Measurements from ENCODE around the gene MAT2B. TPM values are rescaled to one million over a fixed set of nuclear protein-coding genes. Genes with fewer than 3 reads are reported as not detected.

Gene MAT2B
- polyA plus RNA-seq, 1 donor (not counting 4 experiments of a cell fraction or from before 2014, with no cell fraction given) = 68.5 TPM

GRCh38 chr5:163497315-163497714 lies 8.1 kb upstream of the MAT2B start:
- FAIRE-seq (no peak), DNase-seq (ENCODE audit: low read depth, low spot score) (no peak)
- no peaks in the 10 kb centered on the region for H3K79me2 ChIP-seq (ENCODE audit: control insufficient read depth, insufficient read depth, low read length)
- H3K36me3 ChIP-seq (ENCODE audit: control insufficient read depth in 2 of 2, extremely low read depth in 1 of 2, insufficient read depth in 2 of 2, low read length in 2 of 2) = peaks cover 0 to 5% of the 10 kb centered on the region in 2 experiments
- dilution Hi-C loops (cut with MboI; ENCODE audit: extremely low pct_ligation_motif_present, low sequenced_read_pairs) = no loop called here
- H3K9me1 ChIP-seq (ENCODE audit: control insufficient read depth, extremely low read depth, insufficient read depth, low read length) = no peaks in the 10 kb centered on the region
- no peak for TF ChIP-seq CTCF (optimal IDR thresholded peaks at IDR 0.05 in 1 of 3, IDR thresholded peaks at IDR 0.05 in 1 of 3, conservative IDR thresholded peaks at IDR 0.05 in 1 of 3; ENCODE audit: extremely low read depth in 1 of 3, insufficient read depth in 2 of 3, low read length in 3 of 3)
- no peak overlapping the region for H3K9ac ChIP-seq (ENCODE audit: control insufficient read depth, extremely low read depth, insufficient read depth, low read length)
- no peak overlapping the region for H3K4me2 ChIP-seq (ENCODE audit: control insufficient read depth, extremely low read depth, insufficient read depth, low read depth, low read length)
- no peaks in the 10 kb centered on the region for H3K9me3 ChIP-seq (ENCODE audit: control insufficient read depth, low read depth, low read length)
- no peak overlapping the region for H3K27ac ChIP-seq (ENCODE audit: control insufficient read depth, insufficient read depth, low read length)
- H3K4me3 ChIP-seq (ENCODE audit: control insufficient read depth in 2 of 3, extremely low read depth in 1 of 3, insufficient read depth in 2 of 3, low read depth in 1 of 3, low read length in 3 of 3) = no peak overlapping the region
- H4K20me1 ChIP-seq (ENCODE audit: control insufficient read depth, extremely low read depth, insufficient read depth, low read length) = no peaks in the 10 kb centered on the region
- H3K4me1 ChIP-seq (ENCODE audit: control insufficient read depth, extremely low read depth, insufficient read depth, low read length) = no peaks in the 10 kb centered on the region
- no peak overlapping the region for H2AFZ ChIP-seq (ENCODE audit: control insufficient read depth, low read length)
- H3K27me3 ChIP-seq (ENCODE audit: control insufficient read depth, extremely low read depth, insufficient read depth, low read length) = no peaks in the 10 kb centered on the region

GRCh38 chr5:163498886-163499285 lies 6.5 kb upstream of the MAT2B start:
- TF ChIP-seq CTCF (optimal IDR thresholded peaks at IDR 0.05 in 1 of 3, IDR thresholded peaks at IDR 0.05 in 1 of 3, conservative IDR thresholded peaks at IDR 0.05 in 1 of 3; ENCODE audit: extremely low read depth in 1 of 3, insufficient read depth in 2 of 3, low read length in 3 of 3) = no peak
- Histone ChIP-seq H3K4me2 (ENCODE audit: control insufficient read depth, extremely low read depth, insufficient read depth, low read depth, low read length) (no peak overlapping the region), H3K9me3 (ENCODE audit: control insufficient read depth, low read depth, low read length) (no peaks in the 10 kb centered on the region), H3K36me3 (ENCODE audit: control insufficient read depth in 2 of 2, extremely low read depth in 1 of 2, insufficient read depth in 2 of 2, low read length in 2 of 2) (no peaks in the 10 kb centered on the region), H3K79me2 (ENCODE audit: control insufficient read depth, insufficient read depth, low read length) (no peaks in the 10 kb centered on the region), H3K27ac (ENCODE audit: control insufficient read depth, insufficient read depth, low read length) (no peak overlapping the region), H4K20me1 (ENCODE audit: control insufficient read depth, extremely low read depth, insufficient read depth, low read length) (no peaks in the 10 kb centered on the region), H3K4me3 (ENCODE audit: control insufficient read depth in 2 of 3, extremely low read depth in 1 of 3, insufficient read depth in 2 of 3, low read depth in 1 of 3, low read length in 3 of 3) (no peak overlapping the region), H3K9ac (ENCODE audit: control insufficient read depth, extremely low read depth, insufficient read depth, low read length) (no peak overlapping the region), H3K27me3 (ENCODE audit: control insufficient read depth, extremely low read depth, insufficient read depth, low read length) (no peaks in the 10 kb centered on the region), H3K4me1 (ENCODE audit: control insufficient read depth, extremely low read depth, insufficient read depth, low read length) (peaks cover 15% of the 10 kb centered on the region), H2AFZ (ENCODE audit: control insufficient read depth, low read length) (no peak overlapping the region), H3K9me1 (ENCODE audit: control insufficient read depth, extremely low read depth, insufficient read depth, low read length) (no peaks in the 10 kb centered on the region)
- dilution Hi-C loops (cut with MboI; ENCODE audit: extremely low pct_ligation_motif_present, low sequenced_read_pairs) = no loop called here
- DNase-seq (ENCODE audit: low read depth, low spot score) (no peak), FAIRE-seq (no peak)
